ENCODE data around the gene PHKB.
"Not testable (repeated sequence)": the region's sequence is repeated elsewhere in the genome, so short reads cannot be mapped to it uniquely, and the experiment has no call there.

PHKB gene

GRCh38 chr16:47553853-47554564 is 92.9 kb downstream of the PHKB start:
- TF ChIP-seq CTCF (IDR thresholded peaks at IDR 0.05; ENCODE audit: insufficient read depth, missing control alignments) = no peak
- FAIRE-seq = no peak
- DNase-seq (ENCODE audit: insufficient read length, low spot score) = no peak

- FAIRE-seq; DNase-seq (ENCODE audit: insufficient read length, low spot score): not testable (repeated sequence)
These were observed 93.5 kb downstream of the PHKB start for GRCh38 chr16:47554587-47554986.

- no peak for TF ChIP-seq CTCF (IDR thresholded peaks at IDR 0.05; ENCODE audit: insufficient read depth, missing control alignments)
- no peak for FAIRE-seq
- no peak for DNase-seq (ENCODE audit: insufficient read length, low spot score)
These were observed 100.2 kb downstream of the PHKB start for GRCh38 chr16:47561286-47561685.

GRCh38 chr16:47562366-47562765 is 101.2 kb downstream of the PHKB start:
- no peak for TF ChIP-seq CTCF (IDR thresholded peaks at IDR 0.05; ENCODE audit: insufficient read depth, missing control alignments)
- FAIRE-seq = no peak

GRCh38 chr16:47565454-47565853 is 104.3 kb downstream of the PHKB start:
- DNase-seq (ENCODE audit: insufficient read length, low spot score) (no peak), FAIRE-seq (no peak)
- no peak for TF ChIP-seq CTCF (IDR thresholded peaks at IDR 0.05; ENCODE audit: insufficient read depth, missing control alignments)

More at GRCh38 chr16:47562366-47562765, 101.2 kb downstream of the PHKB start:
- DNase-seq (ENCODE audit: insufficient read length, low spot score) = no peak

- no peak for TF ChIP-seq CTCF (IDR thresholded peaks at IDR 0.05; ENCODE audit: insufficient read depth, missing control alignments)
- FAIRE-seq (no peak), DNase-seq (ENCODE audit: insufficient read length, low spot score) (no peak)
These were observed 106.2 kb downstream of the PHKB start for GRCh38 chr16:47567321-47567720.

- TF ChIP-seq CTCF (IDR thresholded peaks at IDR 0.05; ENCODE audit: insufficient read depth, missing control alignments) = no peak
- DNase-seq (ENCODE audit: insufficient read length, low spot score) (no peak), FAIRE-seq (no peak)
These were observed 107.2 kb downstream of the PHKB start for GRCh38 chr16:47568351-47568750.

All from D721Med (cell line).